Measurements from ENCODE around the gene DDX27.

The DDX27 gene

DNA sequence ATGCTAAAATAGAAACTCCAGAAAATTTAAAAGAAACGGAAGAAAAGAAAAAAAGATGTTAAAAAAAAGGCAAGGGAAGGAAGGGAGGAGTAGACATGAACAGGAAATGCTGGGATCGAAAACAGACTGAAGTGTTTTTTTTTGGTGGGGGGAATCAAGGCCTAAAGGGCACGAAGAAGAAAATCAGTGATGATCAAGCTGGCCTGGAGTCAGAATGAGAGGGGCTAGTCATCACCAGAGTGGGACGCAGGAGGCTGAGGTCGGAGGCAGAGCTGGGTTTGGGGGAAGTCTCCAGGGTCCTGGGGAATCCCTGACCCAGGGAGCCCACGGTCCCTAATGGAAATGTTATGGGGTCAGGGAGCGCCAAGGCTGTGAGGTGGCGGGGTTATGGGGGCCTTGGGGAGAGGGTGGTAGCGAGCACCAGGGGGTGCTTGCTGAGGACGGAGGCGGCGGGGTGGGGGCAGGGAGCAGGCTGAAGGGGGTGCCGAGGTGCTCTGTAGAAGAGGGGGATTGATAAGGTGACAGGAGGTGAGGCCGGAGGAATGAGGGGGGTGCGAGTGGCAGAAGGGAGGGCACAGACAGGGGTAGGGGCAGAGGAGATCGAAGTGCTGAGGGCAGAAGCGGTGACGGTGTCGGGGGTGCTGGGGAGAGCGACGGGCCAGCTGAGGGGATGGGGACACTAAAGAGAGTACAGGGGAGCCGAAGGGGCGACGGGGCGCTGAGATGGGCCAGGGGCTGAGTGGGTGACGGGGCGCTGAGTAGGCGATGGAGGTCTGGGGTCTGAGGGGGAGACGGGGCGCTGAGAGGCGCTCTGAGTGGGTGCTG, 58.0 kb downstream of the DDX27 start:
- in situ Hi-C loops (cut with MboI; ENCODE audit: low sequenced_read_pairs): no loop called here

GRCh38 chr20:49277786-49278035, 58.5 kb downstream of the DDX27 start:
- in situ Hi-C loops (cut with MboI; ENCODE audit: low sequenced_read_pairs): no loop called here

GRCh38 chr20:49278036-49278817, 59.0 kb downstream of the DDX27 start, which contains the start of gene ZNFX1:
Gene ZNFX1 (minus strand): TSS chr20:49278057. CDS start chr20:49275839, 2,218 bp downstream.
- in situ Hi-C loops (cut with MboI; ENCODE audit: low sequenced_read_pairs): no loop called here

GRCh38 chr20:49278818-49279676, 59.8 kb downstream of the DDX27 start:
- in situ Hi-C loops (cut with MboI; ENCODE audit: low sequenced_read_pairs): no loop called here

DNA sequence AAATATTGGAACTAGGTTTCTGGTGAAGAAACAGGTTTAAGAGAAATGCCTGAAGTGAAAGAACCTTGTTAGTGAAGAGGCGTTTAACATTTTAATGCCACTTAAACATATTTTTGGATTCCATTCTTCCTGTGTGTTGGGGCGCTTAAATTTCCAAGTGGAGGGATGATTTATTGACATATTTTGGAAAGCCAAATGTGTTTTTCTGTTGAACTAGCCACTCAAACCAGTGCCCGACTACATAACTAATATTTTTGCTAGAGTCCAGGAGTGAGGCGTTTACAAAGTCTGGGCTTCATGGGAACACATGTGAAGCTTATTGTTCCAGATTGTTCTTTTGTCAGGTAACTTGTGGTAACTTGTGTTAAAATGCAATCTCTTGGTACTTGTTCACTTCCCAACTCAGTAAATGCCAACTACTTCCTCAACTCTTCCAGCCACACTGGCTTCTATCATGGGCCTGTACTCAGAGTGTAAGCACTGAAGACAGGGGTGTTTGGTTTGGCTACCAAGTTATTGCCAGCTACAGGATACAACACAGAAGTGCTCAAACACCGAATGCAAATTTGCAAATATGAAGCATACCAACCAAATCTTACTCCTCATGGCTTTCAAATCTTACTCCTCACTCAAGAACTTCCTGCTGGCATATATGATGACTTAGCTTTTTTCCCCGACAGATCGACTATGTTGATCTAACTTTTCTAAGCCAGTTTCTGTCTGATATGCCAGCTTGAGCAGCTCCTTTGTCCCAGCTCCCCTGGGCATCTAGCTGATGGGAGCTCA, 60.7 kb downstream of the DDX27 start:
- in situ Hi-C loops (cut with MboI; ENCODE audit: low sequenced_read_pairs): no loop called here

DNA sequence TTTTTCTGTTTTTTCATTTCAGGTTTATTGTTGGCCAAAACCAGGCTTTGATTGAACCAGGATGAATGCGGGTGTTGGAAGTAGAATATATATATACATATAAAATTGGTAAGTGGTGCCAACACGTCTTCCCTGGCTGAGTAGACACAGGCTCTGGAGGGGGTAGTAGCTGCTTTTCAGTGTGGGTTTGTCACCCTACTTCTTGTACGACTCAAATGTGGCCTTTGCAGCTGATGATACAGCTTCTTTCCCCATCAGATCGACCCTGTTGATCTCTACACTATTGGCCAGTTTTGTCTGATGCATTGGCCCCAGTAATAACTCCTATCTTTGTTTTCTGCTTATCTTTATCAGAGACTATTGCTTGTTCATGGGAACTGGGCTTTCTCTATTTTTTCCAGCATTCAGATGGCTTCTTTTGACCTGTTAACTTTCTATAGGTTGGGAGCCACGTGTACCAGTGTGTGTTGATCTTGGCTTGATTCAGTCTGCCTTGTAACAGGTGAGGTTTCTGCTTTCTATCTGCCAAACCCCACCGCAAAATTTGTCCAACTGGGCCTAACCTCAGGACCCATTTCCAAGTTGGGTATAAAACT, 61.3 kb downstream of the DDX27 start:
- in situ Hi-C loops (cut with MboI; ENCODE audit: low sequenced_read_pairs): no loop called here

DNA sequence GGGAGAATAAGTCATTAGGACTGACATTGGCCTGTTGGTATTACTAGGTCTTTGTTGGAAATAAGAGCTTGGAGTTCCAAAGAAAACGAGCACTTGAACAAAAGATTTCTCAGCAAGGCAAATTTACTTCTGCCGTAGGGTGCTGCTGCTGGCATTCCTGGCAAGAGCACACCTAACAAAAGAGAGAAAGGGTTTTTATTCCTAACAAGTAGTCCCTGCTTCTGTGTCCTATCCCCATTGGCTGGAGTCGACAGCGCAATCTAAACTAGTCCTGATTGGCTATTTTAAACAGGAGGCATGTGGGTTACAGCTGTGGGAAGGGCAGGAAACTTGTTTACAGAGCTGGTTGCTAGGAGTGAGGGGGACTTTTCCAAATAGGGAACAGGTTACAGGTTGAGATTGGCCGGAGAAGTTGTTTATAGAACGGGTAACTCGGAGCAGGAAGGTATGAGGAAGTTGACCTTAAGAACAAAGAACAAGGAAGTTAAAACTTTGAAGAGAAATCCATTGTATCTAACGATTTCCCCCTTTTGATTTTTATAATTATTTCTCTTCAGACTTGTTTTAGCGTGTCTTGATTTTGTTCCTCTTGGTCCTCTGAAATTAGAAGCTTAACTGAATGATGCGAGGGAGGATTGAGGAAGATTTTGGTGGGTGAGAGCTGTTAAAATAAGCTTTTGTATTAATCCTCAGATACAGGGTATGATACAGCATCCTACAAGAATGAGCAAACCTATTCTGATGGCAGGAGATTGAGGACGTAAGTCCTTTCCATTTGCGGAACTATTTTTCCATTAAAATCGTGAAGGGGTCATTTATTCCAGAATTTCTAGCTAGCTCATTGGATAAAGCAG, 62.1 kb downstream of the DDX27 start:
- in situ Hi-C loops (cut with MboI; ENCODE audit: low sequenced_read_pairs): no loop called here

- in situ Hi-C loops (cut with MboI; ENCODE audit: low sequenced_read_pairs): no loop called here
Measured at GRCh38 chr20:49281913-49282467, 62.8 kb downstream of the DDX27 start.

DNA sequence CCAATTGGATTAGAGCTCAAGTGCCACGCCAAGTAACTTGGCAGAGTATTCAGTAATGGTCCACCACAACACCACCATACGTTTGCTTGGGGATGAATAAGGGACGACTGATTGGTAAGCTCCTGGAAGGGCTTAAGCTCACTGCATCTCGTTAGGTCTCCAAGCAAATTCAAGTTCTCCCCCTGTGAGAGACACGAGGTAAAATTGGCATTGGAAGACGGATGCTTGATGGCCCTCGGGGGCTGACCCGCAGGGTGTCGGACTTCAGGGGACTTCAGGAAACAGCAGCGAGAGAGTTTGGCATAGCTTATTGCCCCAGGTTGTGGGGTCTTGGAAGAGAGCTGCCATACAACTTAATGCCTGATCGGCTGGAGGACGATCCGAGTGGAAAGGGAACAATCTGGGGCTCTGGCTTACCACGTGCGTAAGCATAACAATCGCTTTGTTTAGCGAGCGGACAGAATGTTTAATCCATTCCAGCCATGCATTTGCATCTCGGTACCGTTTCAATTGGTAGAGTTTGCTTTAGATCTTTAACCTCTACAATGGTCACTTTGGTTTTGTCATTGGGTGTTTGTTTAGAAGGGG, 63.5 kb downstream of the DDX27 start:
- in situ Hi-C loops (cut with MboI; ENCODE audit: low sequenced_read_pairs): no loop called here

GRCh38 chr20:49283176-49283702, 64.0 kb downstream of the DDX27 start:
- in situ Hi-C loops (cut with MboI; ENCODE audit: low sequenced_read_pairs): no loop called here

DNA sequence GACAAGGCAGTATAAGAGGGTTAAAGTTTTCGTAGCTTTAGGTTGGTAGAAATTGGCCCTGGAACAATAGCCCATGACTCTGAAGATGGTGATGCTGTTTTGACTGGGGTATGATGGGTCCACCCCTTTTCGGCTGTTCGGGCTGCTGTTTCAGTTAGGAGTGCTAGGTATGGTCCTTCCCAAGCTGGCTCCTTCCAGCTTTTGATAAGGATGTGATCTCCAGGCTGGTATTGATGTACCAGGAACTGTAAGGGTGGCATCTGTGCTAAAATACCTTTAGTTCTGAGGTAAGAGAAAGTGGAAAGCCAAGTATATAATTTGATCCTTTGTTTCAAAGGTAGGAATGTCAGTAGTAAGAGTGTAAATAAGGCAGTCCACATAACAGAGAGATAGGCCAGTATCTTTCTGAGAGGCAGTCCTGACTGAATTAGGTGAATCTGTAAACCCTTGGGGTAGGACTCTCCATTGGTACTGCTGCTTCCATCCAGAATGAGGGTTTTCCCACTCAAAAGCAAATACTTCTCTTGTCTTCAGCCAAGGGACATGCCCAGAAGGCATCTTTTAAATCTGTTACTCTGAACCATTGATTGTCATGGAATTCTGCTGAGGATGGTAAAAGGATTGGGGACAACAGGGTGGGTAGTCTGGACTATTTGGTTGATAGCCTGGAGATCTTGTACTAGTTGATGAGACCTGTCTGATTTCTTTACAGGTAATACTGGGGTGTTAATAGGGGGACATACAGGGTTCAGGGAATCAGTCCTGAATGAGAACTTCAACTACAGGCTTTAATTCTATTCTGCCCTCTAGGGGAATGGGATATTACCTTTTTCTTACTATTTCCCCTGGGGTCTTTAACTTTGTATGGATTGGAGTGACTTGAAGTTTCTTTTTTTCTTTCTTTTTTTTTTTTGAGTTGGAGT, 64.7 kb downstream of the DDX27 start:
- in situ Hi-C loops (cut with MboI; ENCODE audit: low sequenced_read_pairs): no loop called here

- in situ Hi-C loops (cut with MboI; ENCODE audit: low sequenced_read_pairs): no loop called here
Measured at GRCh38 chr20:49284818-49285217, 65.6 kb downstream of the DDX27 start.

GRCh38 chr20:49285233-49285668, 66.0 kb downstream of the DDX27 start:
- in situ Hi-C loops (cut with MboI; ENCODE audit: low sequenced_read_pairs): no loop called here

DNA sequence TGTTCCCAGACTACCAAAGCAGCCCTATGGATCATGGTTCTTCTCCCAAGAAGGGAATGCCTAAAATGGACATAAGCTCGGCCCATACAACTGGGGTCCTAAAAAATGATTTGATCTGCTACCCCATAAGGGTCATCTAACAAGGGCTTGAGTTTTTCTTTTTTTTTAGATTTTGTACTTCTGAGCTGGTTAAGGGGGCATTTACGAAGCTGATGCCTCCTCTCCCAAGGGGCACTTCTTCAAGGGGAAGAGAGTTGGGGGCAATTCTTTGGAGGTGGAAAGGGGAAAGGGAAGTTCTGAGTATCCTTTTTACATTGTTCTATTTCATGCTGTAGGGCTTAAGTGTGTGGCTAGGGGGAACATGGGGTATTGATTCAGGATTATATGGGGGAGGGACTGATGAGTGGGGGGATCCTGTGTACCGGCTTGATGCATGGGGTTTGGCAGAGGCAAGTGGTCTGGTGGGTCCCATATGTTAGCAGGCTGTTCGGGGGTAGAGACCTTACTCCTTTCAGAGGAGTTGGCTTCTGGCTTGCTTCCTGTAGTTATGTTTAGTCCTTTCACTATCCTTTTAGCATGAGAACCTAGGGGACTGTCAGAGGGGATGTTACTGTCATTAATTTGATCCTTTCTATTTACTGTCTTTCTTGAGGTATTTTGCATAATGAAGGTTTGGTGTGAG, 66.7 kb downstream of the DDX27 start:
- in situ Hi-C loops (cut with MboI; ENCODE audit: low sequenced_read_pairs): no loop called here

- in situ Hi-C loops (cut with MboI; ENCODE audit: low sequenced_read_pairs): no loop called here
Measured at GRCh38 chr20:49286689-49287551, 67.7 kb downstream of the DDX27 start.

All from HL-60/S4 treated with phorbol 12-myristate 13-acetate at 8.2 ng/mL for 4 days and 3 days (cell line).